Suprapubic skin (tissue), 4 donors: ENCODE results near the gene LILRB2.
"Not testable (repeated sequence)": the region's sequence is repeated elsewhere in the genome, so short reads cannot be mapped to it uniquely, and the experiment has no call there.

Experiments used
- CTCF ChIP-seq, 2 donors: fragments of 200-600 bp in 1 of 2; fragments of 450-650 bp in 1 of 2; sonication (generic) in 1 of 2; IDR thresholded peaks; one replicate each; pipeline ENCODE4 v1.5.1; 2016 to 2019; ENCODE audit warnings: antibody characterized with exemption in 2 of 2, mild to moderate bottlenecking in 1 of 2, moderate library complexity in 1 of 2
- EP300 ChIP-seq: sonication (generic); formaldehyde crosslinking; IDR thresholded peaks from one replicate; pipeline ENCODE4 v1.6.1; 2017; ENCODE audit warnings: antibody characterized with exemption
- POLR2A ChIP-seq, 2 donors: fragments of 450-650 bp; IDR thresholded peaks; one replicate each; pipeline ENCODE4 v1.6.1; 2017; ENCODE audit warnings: antibody characterized with exemption in 2 of 2, mild to moderate bottlenecking in 2 of 2, moderate library complexity in 2 of 2
- POLR2AphosphoS5 ChIP-seq, 3 donors: sonication (generic); formaldehyde crosslinking; IDR thresholded peaks; one replicate each; pipeline ENCODE4 v1.6.1; 2017; ENCODE audit warnings: antibody characterized with exemption in 3 of 3

GRCh38 chr19:54328781-54329180, 47.9 kb upstream of the LILRB2 start:
- not testable (repeated sequence) for TF ChIP-seq CTCF (IDR thresholded peaks at IDR 0.05); POLR2A (IDR thresholded peaks at IDR 0.05); POLR2AphosphoS5 (IDR thresholded peaks at IDR 0.05); EP300
